Lung (tissue), 12 donors: ENCODE data around the gene FTCDNL1. TPM values are rescaled to one million over a fixed set of nuclear protein-coding genes. Genes with fewer than 3 reads are reported as not detected.

ENCODE experiments used
- ATAC-seq: fragments of 200-7000 bp; cut with Tn5 transposase; one replicate; pipeline ENCODE4 v1.9.1; 2020; ENCODE audit warnings: moderate number of reproducible peaks; ENCODE audit not compliant: insufficient read depth, low FRiP score
- DNase-seq, 3 donors: peaks; one replicate each; pipeline ENCODE4 v3.0.0-alpha.2; 2013 to 2017
- H3K27ac ChIP-seq, 2 donors: one replicate each; pipeline ENCODE4 v1.5.1; 2013; ENCODE audit warnings: mild to moderate bottlenecking in 2 of 2, moderate library complexity in 2 of 2, control low read depth in 1 of 2, inconsistent platforms in 1 of 2, low read depth in 1 of 2, low read length in 1 of 2
- H3K27me3 ChIP-seq, 3 donors: one replicate each; pipeline ENCODE4 v1.5.1; 2013; ENCODE audit warnings: low read length in 2 of 3; ENCODE audit not compliant: control insufficient read depth in 3 of 3, insufficient read depth in 3 of 3
- H3K36me3 ChIP-seq, 4 donors: one replicate each; pipeline ENCODE4 v1.5.1; 2013; ENCODE audit warnings: low read length in 4 of 4, mild to moderate bottlenecking in 1 of 4, moderate library complexity in 1 of 4; ENCODE audit not compliant: control insufficient read depth in 4 of 4, insufficient read depth in 4 of 4
- H3K4me1 ChIP-seq, 5 donors: one replicate each; pipeline ENCODE4 v1.5.1; 2013; ENCODE audit warnings: low read length in 5 of 5, mild to moderate bottlenecking in 2 of 5, moderate library complexity in 1 of 5; ENCODE audit not compliant: control insufficient read depth in 5 of 5, insufficient read depth in 5 of 5
- H3K4me3 ChIP-seq: one replicate; pipeline ENCODE4 v1.5.1; 2013; ENCODE audit warnings: mild to moderate bottlenecking, control low read depth, moderate library complexity
- H3K9ac ChIP-seq, 2 donors: one replicate each; pipeline ENCODE4 v1.5.1; 2013; ENCODE audit warnings: low read length in 2 of 2, control low read depth in 1 of 2; ENCODE audit not compliant: insufficient read depth in 1 of 2
- H3K9me3 ChIP-seq, 4 donors: one replicate each; pipeline ENCODE4 v1.5.1; 2013; ENCODE audit warnings: low read length in 3 of 4, mild to moderate bottlenecking in 1 of 4, moderate library complexity in 1 of 4; ENCODE audit not compliant: control insufficient read depth in 4 of 4, insufficient read depth in 3 of 4
- CTCF ChIP-seq: IDR thresholded peaks from 2 replicates; pipeline ENCODE4 v1.5.1; 2012; ENCODE audit warnings: mild to moderate bottlenecking; ENCODE audit errors: control extremely low read depth, extremely low read depth
- WGBS, 2 donors: extraction: QIAGEN DNeasy Blood & Tissue Kit; methylation state at CpG; one replicate each; pipeline ENCODE4 v1.1.7; 2013; 5-methylcytosine and 5-hydroxymethylcytosine counted together
- polyA plus RNA-seq, 2 donors: library from polyadenylated mRNA; stranded (reverse); fragments of 200-250 nt; gene quantifications; one replicate each; pipeline ENCODE4 v1.2.1, GENCODE V29; 2013
- total RNA-seq, 2 donors: library from RNA; depleted of rRNA in 1 of 2; stranded (reverse); fragments of >200 nt in 1 of 2; gene quantifications; one replicate each; pipeline ENCODE4 v1.2.1, GENCODE V29; 2014 to 2021
- donor health status: control.
- donor health status: control.
- donor health status: Bipolar disorder and iron deficiency.
- donor health status: healthy.
- donor health status: DM: yes; HTN: yes; CAD: no.

FTCDNL1 gene
- total and polyA plus RNA-seq, 4 donors = 1.3 to 2.8 (median 1.8) TPM

DNA sequence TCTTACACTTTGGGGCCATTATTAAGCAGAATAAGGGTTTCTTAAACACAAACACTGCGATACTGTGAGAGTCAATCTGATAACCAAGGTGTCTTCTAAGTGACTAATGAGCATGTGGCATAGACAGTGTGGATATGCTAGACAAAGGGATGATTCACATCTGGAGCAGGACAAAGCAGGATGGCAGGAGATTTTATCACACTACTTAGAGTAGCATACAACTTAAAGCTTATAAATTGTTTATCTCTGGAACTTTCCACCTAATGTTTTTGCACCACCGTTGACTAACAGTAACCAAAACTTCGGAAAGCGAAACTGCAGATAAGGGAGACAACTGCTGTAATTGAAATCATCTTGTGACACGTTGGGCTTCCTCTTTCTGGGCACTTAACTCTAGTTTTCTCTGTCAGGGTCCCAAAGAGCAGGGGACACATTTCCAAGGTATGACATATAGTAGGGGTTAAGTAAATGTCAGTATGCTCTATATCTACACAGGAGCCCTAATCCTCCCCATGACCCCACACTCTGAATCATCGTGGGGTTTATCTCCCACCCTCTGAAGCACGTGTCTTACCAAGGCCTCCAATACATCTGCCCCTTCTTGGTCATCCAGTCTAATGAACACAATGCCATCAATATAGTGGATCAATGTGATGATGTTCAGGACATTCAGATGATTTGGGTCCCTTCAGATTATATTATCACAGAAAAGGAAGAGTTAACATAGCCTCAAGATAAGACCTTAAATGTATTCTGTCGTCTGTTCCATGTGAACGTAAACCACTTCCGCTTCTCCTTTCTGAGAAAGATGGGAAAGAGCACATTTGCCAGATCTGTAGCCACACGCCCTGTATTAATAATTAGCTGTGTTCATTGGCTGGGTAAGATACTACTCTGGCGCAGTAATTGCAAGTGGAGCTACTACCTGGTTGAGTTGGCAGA lies 78.7 kb downstream of the FTCDNL1 start:
- DNase-seq = no peak
- Histone ChIP-seq H3K9me3 (no peaks in the 10 kb centered on the region), H3K4me3 (no peak overlapping the region), H3K36me3 (no peaks in the 10 kb centered on the region), H3K27ac (no peak overlapping the region), H3K9ac (no peak overlapping the region), H3K4me1 (no peaks in the 10 kb centered on the region), H3K27me3 (no peaks in the 10 kb centered on the region)
- ATAC-seq = no peak
- WGBS, 2 donors = 52 to 54% methylated on average over 12 of the region's 12 CpGs
- TF ChIP-seq CTCF = no peak

DNA sequence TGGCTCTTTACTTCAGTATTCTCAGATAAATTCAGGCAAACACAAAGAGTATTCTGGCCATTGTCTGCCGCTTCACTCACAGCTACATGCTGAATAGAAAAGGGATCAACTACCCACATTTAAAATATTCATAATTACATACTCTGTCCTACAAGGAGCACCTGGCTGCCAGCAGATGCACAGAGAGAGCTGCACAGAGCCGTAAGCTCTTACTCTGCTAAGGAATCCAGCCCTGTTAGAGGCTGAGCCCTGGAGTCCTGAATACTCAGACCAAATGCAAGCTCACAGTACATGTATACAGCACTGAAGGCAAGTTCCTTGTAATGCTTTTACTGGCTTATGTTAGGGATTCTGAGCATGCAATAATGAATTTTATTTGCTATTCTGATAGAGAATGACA lies 80.3 kb downstream of the FTCDNL1 start:
- no peak overlapping the region for H3K27ac ChIP-seq
- no peak for TF ChIP-seq CTCF
- H3K4me1 ChIP-seq = no peaks in the 10 kb centered on the region
- 86 to 93% methylated on average over 2 of the region's 2 CpGs for WGBS, 2 donors
- no peak for ATAC-seq
- no peaks in the 10 kb centered on the region for H3K27me3 ChIP-seq
- no peaks in the 10 kb centered on the region for H3K36me3 ChIP-seq
- H3K9me3 ChIP-seq = no peaks in the 10 kb centered on the region
- no peak for DNase-seq
- H3K4me3 ChIP-seq = no peak overlapping the region
- no peak overlapping the region for H3K9ac ChIP-seq

- TF ChIP-seq CTCF = no peak
- Histone ChIP-seq H3K9me3 (no peaks in the 10 kb centered on the region), H3K4me3 (no peak overlapping the region), H3K27ac (no peak overlapping the region), H3K4me1 (no peaks in the 10 kb centered on the region), H3K9ac (no peak overlapping the region), H3K36me3 (no peaks in the 10 kb centered on the region), H3K27me3 (no peaks in the 10 kb centered on the region)
- WGBS, 2 donors = 87 to 95% methylated on average over 5 of the region's 5 CpGs
- no peak for ATAC-seq
- DNase-seq = no peak
Measured at GRCh38 chr2:199765646-199766045, 85.3 kb downstream of the FTCDNL1 start.
